Osteocyte (in vitro differentiated cells): ENCODE data around the gene HEPACAM2. TPM values are rescaled to one million over a fixed set of nuclear protein-coding genes. Genes with fewer than 3 reads are reported as not detected.

Experiments
- DNase-seq: peaks from one replicate; pipeline ENCODE4 v3.0.0; 2021; ENCODE audit warnings: mixed read lengths; ENCODE audit not compliant: unreplicated experiment; ENCODE audit errors: extremely low spot score
- H3K27ac Mint-ChIP-seq: one replicate; pipeline ENCODE4 v1.8.0; 2021; ENCODE audit warnings: mild to moderate bottlenecking, mixed read lengths; ENCODE audit not compliant: unreplicated experiment
- H3K27me3 Mint-ChIP-seq: one replicate; pipeline ENCODE4 v1.8.0; 2021; ENCODE audit warnings: mixed read lengths; ENCODE audit not compliant: unreplicated experiment
- H3K36me3 Mint-ChIP-seq: one replicate; pipeline ENCODE4 v1.8.0; 2021; ENCODE audit warnings: mixed read lengths; ENCODE audit not compliant: unreplicated experiment
- H3K4me1 Mint-ChIP-seq: one replicate; pipeline ENCODE4 v1.8.0; 2021; ENCODE audit warnings: mixed read lengths; ENCODE audit not compliant: unreplicated experiment
- H3K4me3 Mint-ChIP-seq: one replicate; pipeline ENCODE4 v1.8.0; 2021; ENCODE audit warnings: mild to moderate bottlenecking, moderate library complexity, mixed read lengths; ENCODE audit not compliant: unreplicated experiment
- H3K9me3 Mint-ChIP-seq: one replicate; pipeline ENCODE4 v1.8.0; 2021; ENCODE audit warnings: mixed read lengths; ENCODE audit not compliant: unreplicated experiment
- total RNA-seq: library from RNA; stranded (reverse); gene quantifications from 2 replicates; pipeline ENCODE4 v1.2.1, GENCODE V29; 2021
- TF ChIP-seq, protein P1 (sequence below): fragments of 200-600 bp; sonication (generic); IDR thresholded peaks from 2 replicates; pipeline ENCODE4 v1.5.0; 2021; ENCODE audit warnings: antibody characterized with exemption, mild to moderate bottlenecking, moderate library complexity

HEPACAM2 gene
- total RNA-seq, 1 donor from 2014 or later = not detected

DNA sequence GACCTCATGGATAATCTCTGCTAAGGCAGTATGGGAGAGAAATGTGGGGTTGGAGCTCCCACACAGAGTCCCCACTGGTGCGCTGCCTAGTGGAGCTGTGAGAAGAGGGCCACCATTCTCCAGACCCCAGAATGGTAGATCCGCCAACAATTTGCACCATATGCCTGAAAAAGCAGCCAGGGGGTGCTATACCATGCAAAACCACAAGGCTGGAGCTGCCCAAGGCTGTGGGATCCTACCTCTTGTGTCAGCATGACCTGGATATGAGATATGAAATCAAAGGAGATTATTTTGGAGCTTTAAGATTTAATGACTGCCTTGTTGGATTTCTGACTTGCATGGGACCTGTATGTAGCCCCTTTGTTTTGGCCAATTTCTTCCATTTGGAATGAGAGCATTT, 51.0 kb downstream of the HEPACAM2 start:
- Mint-ChIP-seq H3K4me3 (no peak overlapping the region), H3K36me3 (no peaks in the 10 kb centered on the region), H3K9me3 (peaks cover 5% of the 10 kb centered on the region), H3K27me3 (peaks cover 37% of the 10 kb centered on the region), H3K27ac (no peak overlapping the region), H3K4me1 (no peaks in the 10 kb centered on the region)
- TF ChIP-seq, protein P1, sequence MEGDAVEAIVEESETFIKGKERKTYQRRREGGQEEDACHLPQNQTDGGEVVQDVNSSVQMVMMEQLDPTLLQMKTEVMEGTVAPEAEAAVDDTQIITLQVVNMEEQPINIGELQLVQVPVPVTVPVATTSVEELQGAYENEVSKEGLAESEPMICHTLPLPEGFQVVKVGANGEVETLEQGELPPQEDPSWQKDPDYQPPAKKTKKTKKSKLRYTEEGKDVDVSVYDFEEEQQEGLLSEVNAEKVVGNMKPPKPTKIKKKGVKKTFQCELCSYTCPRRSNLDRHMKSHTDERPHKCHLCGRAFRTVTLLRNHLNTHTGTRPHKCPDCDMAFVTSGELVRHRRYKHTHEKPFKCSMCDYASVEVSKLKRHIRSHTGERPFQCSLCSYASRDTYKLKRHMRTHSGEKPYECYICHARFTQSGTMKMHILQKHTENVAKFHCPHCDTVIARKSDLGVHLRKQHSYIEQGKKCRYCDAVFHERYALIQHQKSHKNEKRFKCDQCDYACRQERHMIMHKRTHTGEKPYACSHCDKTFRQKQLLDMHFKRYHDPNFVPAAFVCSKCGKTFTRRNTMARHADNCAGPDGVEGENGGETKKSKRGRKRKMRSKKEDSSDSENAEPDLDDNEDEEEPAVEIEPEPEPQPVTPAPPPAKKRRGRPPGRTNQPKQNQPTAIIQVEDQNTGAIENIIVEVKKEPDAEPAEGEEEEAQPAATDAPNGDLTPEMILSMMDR = no peak
- DNase-seq = no peak

- H3K4me1 Mint-ChIP-seq = no peaks in the 10 kb centered on the region
- H3K27me3 Mint-ChIP-seq = peaks cover 38% of the 10 kb centered on the region
- H3K27ac Mint-ChIP-seq = no peak overlapping the region
- H3K4me3 Mint-ChIP-seq = no peak overlapping the region
- no peak for DNase-seq
- peaks cover 12% of the 10 kb centered on the region for H3K9me3 Mint-ChIP-seq
- TF ChIP-seq, protein P1 = no peak
- no peaks in the 10 kb centered on the region for H3K36me3 Mint-ChIP-seq
Observed at GRCh38 chr7:93172683-93173082, 53.6 kb downstream of the HEPACAM2 start.

GRCh38 chr7:93171606-93172226, 54.6 kb downstream of the HEPACAM2 start:
- peaks cover 16% of the 10 kb centered on the region for H3K9me3 Mint-ChIP-seq
- no peak for DNase-seq

DNA sequence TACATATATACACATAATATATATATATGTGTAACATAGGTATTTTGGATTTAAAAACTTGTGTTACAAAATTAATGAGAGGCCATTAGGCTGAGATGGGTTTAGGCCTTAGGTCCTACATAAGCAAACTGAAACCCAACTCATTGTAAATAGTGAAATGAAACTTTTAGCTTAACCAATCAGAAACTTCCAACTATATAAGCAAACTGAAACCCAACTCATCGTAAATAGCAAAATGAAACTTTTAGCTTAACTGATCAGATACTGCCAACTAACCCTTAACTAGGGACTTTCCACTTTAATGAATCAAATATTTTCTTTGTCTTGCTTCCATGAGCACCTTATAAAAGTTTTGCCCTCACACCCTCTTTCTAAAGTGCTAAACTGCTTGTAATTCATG, 60.8 kb downstream of the HEPACAM2 start:
- DNase-seq = no peak
- H3K4me3 Mint-ChIP-seq = no peak overlapping the region
- H3K27me3 Mint-ChIP-seq = peaks cover 44% of the 10 kb centered on the region

More at GRCh38 chr7:93171606-93172226, 54.6 kb downstream of the HEPACAM2 start:
- TF ChIP-seq, protein P1 = no peak
- Mint-ChIP-seq H3K27me3 (peaks cover 39% of the 10 kb centered on the region), H3K4me3 (no peak overlapping the region), H3K36me3 (no peaks in the 10 kb centered on the region), H3K27ac (no peak overlapping the region), H3K4me1 (no peaks in the 10 kb centered on the region)

DNA sequence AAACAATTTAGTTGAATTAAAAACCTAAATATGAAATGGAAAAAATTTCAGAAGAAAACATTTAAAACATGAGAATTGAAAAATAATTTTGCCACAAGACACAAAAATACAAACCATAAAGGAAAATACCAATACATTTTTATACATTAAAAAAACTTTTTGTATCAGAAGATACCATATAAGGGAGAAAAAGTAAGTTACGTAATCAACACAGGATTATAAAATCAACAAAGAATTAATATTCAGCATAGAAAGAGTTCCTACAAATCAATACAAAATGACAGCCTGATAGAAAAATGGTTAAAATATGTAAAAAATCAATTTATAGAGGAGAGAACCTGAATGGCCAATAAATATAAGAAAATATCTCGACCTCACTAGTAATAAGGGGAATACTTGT, 61.5 kb downstream of the HEPACAM2 start:
- H3K9me3 Mint-ChIP-seq = peaks cover 11% of the 10 kb centered on the region

More for the DNA sequence above, 60.8 kb downstream of the HEPACAM2 start:
- Mint-ChIP-seq H3K36me3 (no peaks in the 10 kb centered on the region), H3K27ac (no peak overlapping the region), H3K9me3 (peaks cover 11% of the 10 kb centered on the region), H3K4me1 (no peaks in the 10 kb centered on the region)
- TF ChIP-seq, protein P1 = no peak

More for the DNA sequence above, 61.5 kb downstream of the HEPACAM2 start:
- Mint-ChIP-seq H3K36me3 (no peaks in the 10 kb centered on the region), H3K27ac (no peak overlapping the region), H3K4me3 (no peak overlapping the region), H3K27me3 (peaks cover 44% of the 10 kb centered on the region), H3K4me1 (no peaks in the 10 kb centered on the region)
- no peak for DNase-seq
- TF ChIP-seq, protein P1 = no peak
